DMS53 treated with DMSO at 0.1 percent for 48 hours (cell line): ENCODE data around the gene EPHB4.
"Not testable (repeated sequence)": the region's sequence is repeated elsewhere in the genome, so short reads cannot be mapped to it uniquely, and the experiment has no call there.

Experiments used
- DNase-seq: peaks from one replicate; lab custom pipeline; 2025; ENCODE audit not compliant: unreplicated experiment; lab: John Stamatoyannopoulos, UW

The EPHB4 gene

GRCh38 chr7:100791881-100792666 lies 35.2 kb downstream of the EPHB4 start:
- DNase-seq: no peak

GRCh38 chr7:100789055-100789454 lies 38.3 kb downstream of the EPHB4 start:
- no peak for DNase-seq

GRCh38 chr7:100786323-100786722 lies 41.0 kb downstream of the EPHB4 start:
- DNase-seq: no peak

GRCh38 chr7:100785878-100786277 lies 41.4 kb downstream of the EPHB4 start:
- no peak for DNase-seq

GRCh38 chr7:100783804-100784203 lies 43.5 kb downstream of the EPHB4 start:
- DNase-seq: no peak

GRCh38 chr7:100781255-100781654 lies 46.1 kb downstream of the EPHB4 start:
- DNase-seq: no peak

GRCh38 chr7:100779359-100779758 lies 48.0 kb downstream of the EPHB4 start:
- no peak for DNase-seq

GRCh38 chr7:100778061-100778621 lies 49.2 kb downstream of the EPHB4 start:
- DNase-seq: no peak

- DNase-seq: no peak
These were observed 53.8 kb downstream of the EPHB4 start for GRCh38 chr7:100773491-100773890.

- DNase-seq: no peak
These were observed 58.5 kb downstream of the EPHB4 start for GRCh38 chr7:100768784-100769183.

- no peak for DNase-seq
These were observed 62.1 kb downstream of the EPHB4 start for GRCh38 chr7:100765250-100765649.

- no peak for DNase-seq
These were observed 62.5 kb downstream of the EPHB4 start for GRCh38 chr7:100764841-100765240.

GRCh38 chr7:100763556-100764140 lies 63.7 kb downstream of the EPHB4 start:
- DNase-seq: no peak

GRCh38 chr7:100762841-100763240 lies 64.5 kb downstream of the EPHB4 start:
- DNase-seq: not testable (repeated sequence)

GRCh38 chr7:100759357-100760171 lies 67.8 kb downstream of the EPHB4 start:
- DNase-seq: no peak

- no peak for DNase-seq
These were observed 73.6 kb downstream of the EPHB4 start for GRCh38 chr7:100753750-100754149.

- DNase-seq: no peak
These were observed 74.3 kb downstream of the EPHB4 start for GRCh38 chr7:100752994-100753393.
